H4 (cell line): ENCODE data around the gene HOXB6. TPM values are rescaled to one million over a fixed set of nuclear protein-coding genes. Genes with fewer than 3 reads are reported as not detected.

ENCODE experiments used
- DNase-seq: peaks from one replicate; pipeline ENCODE4 v3.0.0-alpha.2; 2015; ENCODE audit warnings: low spot score
- total RNA-seq: library from RNA; depleted of rRNA; stranded (reverse); fragments of >200 nt; shearing (Covaris generic); gene quantifications from 2 replicates; pipeline ENCODE4 v1.2.3, GENCODE V29; 2014

The HOXB6 gene
- total RNA-seq, 1 experiment from 2014 or later, result 1.4 TPM

DNA sequence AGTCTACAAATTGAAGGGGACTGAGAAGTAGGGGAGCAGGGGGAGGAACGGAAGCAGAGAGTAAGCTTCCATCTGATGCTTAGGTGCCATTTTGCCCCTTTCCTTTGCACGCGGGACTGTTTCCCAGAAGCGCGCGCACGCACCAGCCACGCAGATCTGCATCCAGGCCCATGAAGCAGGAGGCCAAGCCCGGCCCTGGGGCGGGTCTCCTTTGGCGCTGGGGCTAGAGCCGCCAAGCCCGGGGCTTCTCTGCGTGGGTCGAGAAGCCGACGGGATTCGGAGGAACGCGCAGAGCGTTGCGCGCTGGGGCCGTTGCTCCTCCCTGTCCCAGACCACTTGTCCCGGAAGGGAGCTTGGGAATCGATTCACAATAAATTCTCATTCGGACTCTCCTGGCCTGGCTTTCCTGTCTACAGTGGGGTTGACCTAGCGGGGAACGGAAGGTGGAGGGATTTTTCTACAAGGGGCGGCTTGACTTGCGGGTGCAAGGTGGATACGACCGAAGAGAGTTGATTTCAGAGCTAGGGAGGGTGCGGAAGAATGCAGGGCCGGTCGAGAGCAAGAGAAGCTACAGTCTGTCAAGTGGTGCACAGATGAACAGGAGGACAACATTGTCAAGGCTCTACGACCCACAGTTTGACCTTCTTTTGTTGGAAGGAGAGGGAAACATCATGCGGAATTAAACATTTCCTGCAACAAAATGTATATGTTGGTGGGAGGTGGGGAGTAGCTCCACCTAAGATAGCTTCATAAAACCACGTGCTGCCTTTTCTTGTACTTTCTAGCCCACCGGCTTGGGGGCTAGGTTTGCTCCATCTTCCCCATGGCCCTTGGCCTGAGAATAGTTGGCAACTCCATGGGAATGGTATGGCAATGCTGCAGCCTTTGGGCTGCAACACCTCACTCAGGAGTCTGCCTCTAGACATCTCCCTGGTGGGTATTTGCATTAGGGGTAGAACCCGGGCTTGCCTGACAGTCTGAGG lies 16.9 kb upstream of the HOXB6 start:
- DNase-seq, result no peak

DNA sequence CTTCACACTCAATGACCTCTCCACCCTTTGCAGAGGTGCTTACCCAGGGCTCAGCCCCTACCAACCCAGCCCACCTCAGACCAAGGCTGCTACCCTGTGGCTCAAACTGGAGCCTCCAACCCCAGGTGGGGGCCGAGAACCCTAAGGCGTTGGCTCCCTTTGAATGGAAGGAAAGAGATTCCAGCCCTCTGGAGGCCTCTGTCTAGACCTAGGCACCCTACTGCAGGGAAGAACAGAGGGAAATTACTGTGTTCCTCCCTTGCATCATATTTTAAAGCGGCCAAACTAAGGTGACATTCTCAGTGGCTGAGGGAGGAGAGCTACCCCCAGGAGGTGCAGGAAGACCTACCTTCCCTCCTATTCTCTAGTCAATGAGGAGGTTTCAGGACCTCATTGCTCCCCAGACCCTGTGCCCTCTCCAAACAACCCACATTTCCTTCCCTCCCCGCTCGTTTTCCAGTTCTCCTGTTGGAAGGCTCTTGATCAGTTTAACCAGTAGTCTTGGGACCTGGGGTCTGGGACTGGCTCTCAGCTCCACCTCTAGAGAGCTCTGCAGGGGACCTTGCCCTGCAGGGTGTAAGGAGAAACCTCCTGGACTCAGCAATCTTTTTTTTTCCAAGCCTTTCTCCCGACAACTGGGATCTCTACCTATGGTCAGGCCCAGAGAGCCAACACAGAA lies 15.8 kb upstream of the HOXB6 start:
- no peak for DNase-seq

GRCh38 chr17:48619826-48620449 lies 15.2 kb upstream of the HOXB6 start:
- no peak for DNase-seq

GRCh38 chr17:48618256-48618896 lies 13.6 kb upstream of the HOXB6 start:
- peak; percentile 74 for DNase-seq

DNA sequence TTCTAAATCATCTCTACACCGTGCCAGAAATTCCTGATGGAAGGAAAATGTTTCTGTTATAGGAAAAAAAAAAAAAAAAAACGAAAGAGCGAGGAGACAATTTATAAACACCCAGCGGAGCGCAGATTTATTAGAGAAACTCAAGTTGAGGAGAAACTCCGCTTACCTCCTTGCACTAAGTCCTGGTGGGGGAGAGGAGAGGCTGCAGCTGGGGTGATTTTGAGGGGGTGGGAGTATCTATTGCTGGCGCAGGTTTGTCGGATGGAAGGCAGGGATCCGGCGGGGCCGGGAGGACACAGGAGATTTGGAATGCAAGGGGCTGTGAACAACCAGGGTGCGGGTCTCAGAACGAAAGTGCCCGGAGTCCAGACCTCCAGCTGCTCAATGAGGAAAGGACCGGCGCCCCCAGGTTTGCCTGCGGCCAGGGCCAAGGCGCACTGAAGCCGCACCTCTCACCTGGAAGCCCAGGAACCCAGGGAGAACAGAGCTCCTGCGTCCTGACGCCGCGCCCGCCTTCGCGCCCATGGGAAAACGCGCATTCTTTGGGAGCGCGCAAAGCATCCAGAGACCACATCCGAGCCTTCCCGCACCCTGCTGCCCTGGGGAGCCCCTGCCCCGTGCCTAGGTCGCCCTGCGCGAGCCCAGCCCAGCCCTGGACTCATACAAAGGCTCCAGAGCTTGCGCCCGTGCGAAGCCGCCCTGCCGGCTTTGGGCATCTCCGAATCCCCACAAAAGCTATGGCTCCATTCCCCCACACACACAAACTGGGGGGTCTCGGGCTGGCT lies 12.9 kb upstream of the HOXB6 start:
- DNase-seq, result no peak

- DNase-seq, result no peak
Measured at GRCh38 chr17:48616717-48617470, 12.1 kb upstream of the HOXB6 start.

GRCh38 chr17:48615963-48616716 lies 11.4 kb upstream of the HOXB6 start:
- no peak for DNase-seq

GRCh38 chr17:48615047-48615962 lies 10.5 kb upstream of the HOXB6 start, which contains the start of gene HOXB8:
Gene HOXB8 (minus strand): TSS chr17:48615292. CDS start chr17:48614704, 588 bp downstream.
- no peak for DNase-seq

DNA sequence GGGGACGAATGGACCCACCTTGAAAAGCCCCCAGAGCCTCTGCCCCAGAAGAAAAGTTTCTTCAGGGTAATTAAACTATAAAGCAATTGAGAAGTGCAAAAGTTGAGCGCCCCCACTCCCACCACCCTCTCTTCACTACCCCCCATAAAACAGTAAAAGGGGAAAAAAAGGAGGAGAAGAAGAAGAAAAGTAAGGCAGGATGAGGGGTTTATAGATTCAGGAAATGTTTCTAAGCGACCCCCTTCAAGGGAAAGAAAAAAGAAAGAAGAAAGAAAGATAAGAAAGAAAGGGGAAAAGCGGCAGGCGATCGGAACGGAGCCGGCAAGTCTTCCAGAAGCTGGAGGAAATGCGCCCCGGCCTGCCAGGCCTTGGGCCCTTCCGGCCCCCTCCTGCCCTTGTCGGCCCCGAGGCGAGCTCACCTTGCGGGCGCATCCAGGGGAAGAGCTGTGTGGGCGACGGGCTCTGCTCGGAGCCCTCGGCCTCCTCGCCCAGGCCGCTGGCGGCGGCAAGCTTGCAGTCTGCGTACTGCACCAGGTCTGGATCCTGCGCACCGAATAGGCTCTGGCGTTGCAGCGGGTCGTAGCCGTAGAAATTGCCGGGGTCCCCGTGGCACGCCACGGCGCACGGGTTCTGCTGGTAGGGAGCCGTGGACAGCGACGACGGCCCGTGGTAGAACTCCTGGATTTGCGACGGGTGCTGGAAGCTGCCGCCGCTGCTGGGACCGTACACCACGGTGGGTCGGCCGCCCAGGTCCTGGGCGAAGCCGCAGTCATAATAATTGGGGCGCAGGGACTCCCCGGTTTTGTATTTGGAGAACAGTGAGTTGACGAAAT lies 9.3 kb upstream of the HOXB6 start:
- DNase-seq, result no peak

DNA sequence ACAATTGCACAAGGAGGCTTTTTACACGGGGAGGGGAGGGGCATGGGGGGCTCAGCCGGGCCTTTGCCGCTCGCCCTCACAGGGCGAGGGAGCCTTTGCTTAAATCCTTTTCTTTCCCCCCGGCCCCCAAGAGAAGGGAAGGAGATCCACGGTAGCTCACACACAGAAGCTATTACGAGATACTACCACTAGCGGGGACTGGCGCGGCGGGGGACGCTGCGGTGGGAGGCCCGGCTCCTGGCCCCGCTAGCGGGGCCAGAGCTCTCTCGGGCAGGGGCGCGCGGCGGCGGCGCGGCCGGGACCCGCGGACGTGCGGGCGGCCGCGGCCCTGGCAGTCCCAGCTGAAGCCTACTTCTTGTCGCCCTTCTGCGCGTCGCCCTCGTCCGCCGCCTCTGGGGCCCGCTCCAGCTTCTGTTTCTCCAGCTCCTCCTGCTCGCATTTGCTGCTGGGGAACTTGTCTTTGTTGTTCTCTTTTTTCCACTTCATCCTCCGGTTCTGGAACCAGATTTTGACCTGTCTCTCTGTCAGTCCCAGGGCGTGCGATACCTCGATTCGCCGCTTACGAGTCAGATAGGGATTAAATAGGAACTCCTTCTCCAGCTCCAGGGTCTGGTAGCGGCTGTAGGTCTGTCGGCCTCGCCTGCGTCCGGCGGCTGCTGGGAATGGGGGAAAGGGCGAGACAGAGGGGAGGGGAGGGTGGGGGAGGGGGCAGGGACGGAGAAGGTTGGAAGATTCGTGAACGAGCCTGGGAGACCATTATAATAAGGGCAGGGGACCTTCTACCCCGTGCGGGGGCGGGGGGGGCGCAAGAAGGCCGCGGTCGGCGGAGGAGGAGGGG lies 8.3 kb upstream of the HOXB6 start:
- peak; percentile 51 for DNase-seq

- peak; percentile 39 for DNase-seq
Measured at GRCh38 chr17:48612456-48612853, 7.7 kb upstream of the HOXB6 start.

- peak; percentile 31 for DNase-seq
Measured at GRCh38 chr17:48611681-48612455, 7.1 kb upstream of the HOXB6 start.

DNA sequence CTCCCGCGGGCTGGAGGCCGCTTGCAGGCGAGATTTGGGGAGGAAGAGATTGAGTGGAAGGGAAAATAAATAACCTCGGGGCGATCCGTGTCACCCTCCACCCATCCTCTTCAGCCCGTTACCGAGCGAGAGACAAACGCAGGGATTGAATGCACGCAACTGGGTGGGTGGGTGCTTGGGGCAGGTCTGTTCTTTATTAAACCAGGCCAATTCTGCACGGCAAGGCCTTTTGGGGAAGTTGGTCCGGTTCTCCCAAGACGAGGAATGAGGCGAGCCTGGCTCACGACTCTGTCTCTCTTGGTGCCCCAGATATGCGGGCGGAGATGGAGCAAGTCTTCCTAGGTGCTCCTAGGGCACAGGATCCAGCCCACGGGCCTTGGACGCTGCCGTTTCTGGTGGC lies 6.4 kb upstream of the HOXB6 start:
- DNase-seq, result no peak

- peak; percentile 69 for DNase-seq
Measured at GRCh38 chr17:48610282-48611211, 5.8 kb upstream of the HOXB6 start, which contains the start of gene HOXB7. Gene HOXB7 (minus strand): TSS chr17:48611017. CDS start chr17:48610918, 99 bp downstream.
